Kidney epithelial cell (primary cell): ENCODE measurements around the gene CUTA. TPM values are rescaled to one million over a fixed set of nuclear protein-coding genes. Genes with fewer than 3 reads are reported as not detected.

ENCODE experiments used
- DNase-seq: peaks from one replicate; pipeline ENCODE4 v3.0.0-alpha.2; 2010; ENCODE audit warnings: low read depth
- H3K27me3 ChIP-seq: 2 replicates; pipeline ENCODE4 v1.6.0; 2011; ENCODE audit warnings: low read length; ENCODE audit not compliant: control insufficient read depth, insufficient read depth
- H3K36me3 ChIP-seq: 2 replicates; pipeline ENCODE4 v1.5.1; 2011; ENCODE audit warnings: low read length; ENCODE audit not compliant: control insufficient read depth, insufficient read depth
- H3K4me3 ChIP-seq: 2 replicates; pipeline ENCODE4 v1.5.1; 2011; ENCODE audit warnings: low read depth, mild to moderate bottlenecking, control low read depth, low read length
- CTCF ChIP-seq: IDR thresholded peaks from 2 replicates; pipeline ENCODE4 v1.5.1; 2011; ENCODE audit warnings: mild to moderate bottlenecking, moderate library complexity, low read length, control low read depth, inconsistent platforms; ENCODE audit not compliant: insufficient read depth, poor library complexity, severe bottlenecking
- total RNA-seq: library from RNA; depleted of rRNA; stranded (reverse); fragments of >200 nt; gene quantifications from 2 replicates; pipeline ENCODE4 v1.2.3, GENCODE V29; 2015

CUTA gene
- total RNA-seq: 226 and 227 TPM in 2 replicates

- peak; percentile 40 for TF ChIP-seq CTCF
- no peaks in the 10 kb centered on the region for H3K27me3 ChIP-seq
- peaks cover 2% of the 10 kb centered on the region for H3K36me3 ChIP-seq
- peak within 1 kb of the TSS; percentile 79 for H3K4me3 ChIP-seq
- DNase-seq: peak; percentile 100
Observed at GRCh38 chr6:33417903-33418689, at the start of gene CUTA. CUTA (minus strand) TSS chr6:33418107; CDS start chr6:33418000, 107 bp downstream.

GRCh38 chr6:33467091-33467490 is 49.2 kb upstream of the CUTA start:
- DNase-seq: no peak
- Histone ChIP-seq H3K36me3 (no peaks in the 10 kb centered on the region), H3K27me3 (no peaks in the 10 kb centered on the region), H3K4me3 (no peak overlapping the region)
- no peak for TF ChIP-seq CTCF

GRCh38 chr6:33466075-33466735 is 48.3 kb upstream of the CUTA start:
- Histone ChIP-seq H3K4me3 (no peak overlapping the region), H3K36me3 (no peaks in the 10 kb centered on the region), H3K27me3 (no peaks in the 10 kb centered on the region)
- no peak for TF ChIP-seq CTCF
- DNase-seq: no peak

GRCh38 chr6:33459226-33459625 is 41.3 kb upstream of the CUTA start:
- Histone ChIP-seq H3K4me3 (no peak overlapping the region), H3K36me3 (peaks cover 2% of the 10 kb centered on the region), H3K27me3 (no peaks in the 10 kb centered on the region)
- no peak for TF ChIP-seq CTCF
- DNase-seq: no peak

GRCh38 chr6:33458676-33459075 is 40.8 kb upstream of the CUTA start:
- TF ChIP-seq CTCF: no peak
- peaks cover 2% of the 10 kb centered on the region for H3K36me3 ChIP-seq
- no peak for DNase-seq

More at GRCh38 chr6:33458676-33459075, 40.8 kb upstream of the CUTA start:
- Histone ChIP-seq H3K4me3 (no peak overlapping the region), H3K27me3 (no peaks in the 10 kb centered on the region)
